Astrocyte (in vitro differentiated cells and primary cell): ENCODE results near the gene VRK2. TPM values are rescaled to one million over a fixed set of nuclear protein-coding genes. Genes with fewer than 3 reads are reported as not detected.
"Not testable (repeated sequence)": the region's sequence is repeated elsewhere in the genome, so short reads cannot be mapped to it uniquely, and the experiment has no call there.

ENCODE experiments used
- DNase-seq: peaks from one replicate; pipeline ENCODE4 v3.0.0-alpha.2; 2010; ENCODE audit warnings: low read depth
- FAIRE-seq: peaks from 2 replicates; lab custom pipeline; 2011; peaks lifted over from hg19 to GRCh38; lab: Jason Lieb, UNC
- H2AFZ ChIP-seq: 2 replicates; pipeline ENCODE4 v1.6.0; 2012; ENCODE audit warnings: low read depth, low read length, inconsistent platforms
- H3K27ac ChIP-seq: 2 replicates; pipeline ENCODE4 v1.5.1; 2011; ENCODE audit warnings: low read depth, low read length, inconsistent platforms
- H3K27me3 ChIP-seq: 2 replicates; pipeline ENCODE4 v1.6.0; 2011; ENCODE audit warnings: low read length, inconsistent platforms; ENCODE audit not compliant: insufficient read depth
- H3K36me3 ChIP-seq: 2 replicates; pipeline ENCODE4 v1.5.1; 2011; ENCODE audit warnings: low read length, inconsistent platforms; ENCODE audit not compliant: insufficient read depth
- H3K4me1 ChIP-seq: 2 replicates; pipeline ENCODE4 v1.5.1; 2011; ENCODE audit warnings: low read length, inconsistent platforms; ENCODE audit not compliant: insufficient read depth
- H3K4me2 ChIP-seq: 2 replicates; pipeline ENCODE4 v1.6.0; 2012; ENCODE audit warnings: low read length, inconsistent platforms
- H3K4me3 ChIP-seq: 2 replicates; pipeline ENCODE4 v1.5.1; 2011; ENCODE audit warnings: low read depth, mild to moderate bottlenecking, low read length, inconsistent platforms; ENCODE audit not compliant: insufficient read depth
- H3K79me2 ChIP-seq: 2 replicates; pipeline ENCODE4 v1.6.0; 2012; ENCODE audit warnings: mild to moderate bottlenecking, low read length, inconsistent platforms; ENCODE audit not compliant: insufficient read depth
- H3K9ac ChIP-seq: 2 replicates; pipeline ENCODE4 v1.6.0; 2012; ENCODE audit warnings: mild to moderate bottlenecking, low read length, inconsistent platforms
- H3K9me3 ChIP-seq: 2 replicates; pipeline ENCODE4 v1.5.1; 2012; ENCODE audit warnings: low read depth, mild to moderate bottlenecking, low read length, inconsistent platforms; ENCODE audit not compliant: insufficient read depth
- H4K20me1 ChIP-seq: 2 replicates; pipeline ENCODE4 v1.6.0; 2012; ENCODE audit warnings: low read length, inconsistent platforms; ENCODE audit not compliant: insufficient read depth
- H3K27ac Mint-ChIP-seq: one replicate; pipeline ENCODE4 v1.8.0; 2021; ENCODE audit warnings: mild to moderate bottlenecking, mixed read lengths; ENCODE audit not compliant: unreplicated experiment
- H3K27me3 Mint-ChIP-seq: one replicate; pipeline ENCODE4 v1.8.0; 2021; ENCODE audit warnings: low read depth, mixed read lengths; ENCODE audit not compliant: unreplicated experiment
- H3K36me3 Mint-ChIP-seq: one replicate; pipeline ENCODE4 v1.8.0; 2021; ENCODE audit warnings: low read depth, mixed read lengths; ENCODE audit not compliant: unreplicated experiment
- H3K4me1 Mint-ChIP-seq: one replicate; pipeline ENCODE4 v1.8.0; 2021; ENCODE audit warnings: low read depth, mixed read lengths; ENCODE audit not compliant: unreplicated experiment
- H3K4me3 Mint-ChIP-seq: one replicate; pipeline ENCODE4 v1.8.0; 2021; ENCODE audit warnings: mild to moderate bottlenecking, moderate library complexity, mixed read lengths; ENCODE audit not compliant: unreplicated experiment
- H3K9me3 Mint-ChIP-seq: one replicate; pipeline ENCODE4 v1.8.0; 2021; ENCODE audit warnings: mild to moderate bottlenecking, mixed read lengths; ENCODE audit not compliant: unreplicated experiment
- CTCF ChIP-seq: IDR thresholded peaks from 2 replicates; pipeline ENCODE4 v1.5.1; 2011; ENCODE audit warnings: low read depth, mild to moderate bottlenecking, inconsistent platforms, low read length, moderate library complexity; ENCODE audit not compliant: insufficient read depth
- EZH2 ChIP-seq: IDR thresholded peaks from 2 replicates; pipeline ENCODE4 v1.6.1; 2012; ENCODE audit warnings: mild to moderate bottlenecking, low read length, inconsistent platforms; ENCODE audit not compliant: insufficient read depth
- total RNA-seq: library from RNA; stranded (reverse); gene quantifications from 2 replicates; pipeline ENCODE4 v1.2.1, GENCODE V29; 2021

Gene VRK2
- total RNA-seq, 1 donor from 2014 or later = 28.6 TPM

GRCh38 chr2:58081000-58081399, 34.4 kb downstream of the VRK2 start:
- no peak overlapping the region for H3K4me2 ChIP-seq
- FAIRE-seq = no peak
- H3K36me3 ChIP-seq = no peaks in the 10 kb centered on the region
- no peak overlapping the region for H3K27ac Mint-ChIP-seq
- no peaks in the 10 kb centered on the region for H3K4me1 Mint-ChIP-seq
- H2AFZ ChIP-seq = no peak overlapping the region
- no peak overlapping the region for H3K9ac ChIP-seq
- TF ChIP-seq EZH2 (no peak), CTCF (no peak)
- H3K36me3 Mint-ChIP-seq = no peaks in the 10 kb centered on the region
- no peaks in the 10 kb centered on the region for H3K9me3 ChIP-seq
- no peaks in the 10 kb centered on the region for H3K27me3 Mint-ChIP-seq
- H3K9me3 Mint-ChIP-seq = no peaks in the 10 kb centered on the region
- no peaks in the 10 kb centered on the region for H4K20me1 ChIP-seq
- peaks cover 9% of the 10 kb centered on the region for H3K79me2 ChIP-seq
- no peaks in the 10 kb centered on the region for H3K27me3 ChIP-seq
- H3K4me3 ChIP-seq = no peak overlapping the region
- no peak overlapping the region for H3K4me3 Mint-ChIP-seq
- no peaks in the 10 kb centered on the region for H3K4me1 ChIP-seq
- no peak overlapping the region for H3K27ac ChIP-seq
- DNase-seq = no peak

DNA sequence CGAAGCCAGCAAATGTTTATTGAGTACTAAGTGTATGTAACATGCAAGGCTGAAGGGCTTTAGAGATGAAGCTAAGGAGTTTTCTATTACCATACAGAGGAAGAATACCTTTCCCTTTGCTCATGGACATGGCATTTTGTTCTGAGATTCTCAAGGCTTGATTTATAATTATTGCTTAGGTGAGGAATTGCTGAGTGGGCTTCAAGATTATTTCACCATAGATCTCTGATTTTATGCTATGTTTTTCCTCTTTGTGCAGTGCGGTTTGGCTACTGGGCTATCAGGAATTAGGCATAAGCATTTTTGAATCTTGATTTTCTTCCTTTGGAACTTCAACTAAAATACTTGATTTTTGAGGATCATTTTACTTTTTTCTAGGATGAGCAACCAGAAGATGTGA, 42.5 kb downstream of the VRK2 start:
- TF ChIP-seq CTCF (no peak), EZH2 (no peak)
- FAIRE-seq (no peak), DNase-seq (peak; percentile 6)
- no peak overlapping the region for H3K27ac ChIP-seq
- no peak overlapping the region for H3K4me2 ChIP-seq
- H3K27me3 Mint-ChIP-seq = no peaks in the 10 kb centered on the region
- H3K4me3 Mint-ChIP-seq = no peak overlapping the region
- no peaks in the 10 kb centered on the region for H3K9me3 Mint-ChIP-seq
- peaks cover 11% of the 10 kb centered on the region for H3K36me3 Mint-ChIP-seq
- no peak overlapping the region for H3K27ac Mint-ChIP-seq
- no peak overlapping the region for H2AFZ ChIP-seq
- no peaks in the 10 kb centered on the region for H3K79me2 ChIP-seq
- H3K36me3 ChIP-seq = peaks cover 12% of the 10 kb centered on the region
- no peak overlapping the region for H3K4me3 ChIP-seq
- H3K4me1 Mint-ChIP-seq = peaks cover 4% of the 10 kb centered on the region
- no peaks in the 10 kb centered on the region for H4K20me1 ChIP-seq
- no peaks in the 10 kb centered on the region for H3K9me3 ChIP-seq
- no peak overlapping the region for H3K9ac ChIP-seq
- no peaks in the 10 kb centered on the region for H3K4me1 ChIP-seq
- H3K27me3 ChIP-seq = no peaks in the 10 kb centered on the region

GRCh38 chr2:58092772-58093171, 46.2 kb downstream of the VRK2 start:
- H3K27ac ChIP-seq, H3K9me3 Mint-ChIP-seq, H3K4me1 ChIP-seq, H3K4me2 ChIP-seq, DNase-seq, H3K27me3 Mint-ChIP-seq, H2AFZ ChIP-seq, H3K4me1 Mint-ChIP-seq, H3K9me3 ChIP-seq, H3K4me3 ChIP-seq, H3K9ac ChIP-seq, H4K20me1 ChIP-seq, H3K27me3 ChIP-seq, H3K27ac Mint-ChIP-seq, H3K79me2 ChIP-seq, FAIRE-seq, H3K4me3 Mint-ChIP-seq: not testable (repeated sequence)
- H3K36me3 ChIP-seq = peaks cover 12% of the 10 kb centered on the region
- H3K36me3 Mint-ChIP-seq = peaks cover 11% of the 10 kb centered on the region
